ENCODE measurements around the gene POTEC.
"Not testable (repeated sequence)": the region's sequence is repeated elsewhere in the genome, so short reads cannot be mapped to it uniquely, and the experiment has no call there.

The POTEC gene
- total RNA-seq = 0 reads per million in 4 donors

DNA sequence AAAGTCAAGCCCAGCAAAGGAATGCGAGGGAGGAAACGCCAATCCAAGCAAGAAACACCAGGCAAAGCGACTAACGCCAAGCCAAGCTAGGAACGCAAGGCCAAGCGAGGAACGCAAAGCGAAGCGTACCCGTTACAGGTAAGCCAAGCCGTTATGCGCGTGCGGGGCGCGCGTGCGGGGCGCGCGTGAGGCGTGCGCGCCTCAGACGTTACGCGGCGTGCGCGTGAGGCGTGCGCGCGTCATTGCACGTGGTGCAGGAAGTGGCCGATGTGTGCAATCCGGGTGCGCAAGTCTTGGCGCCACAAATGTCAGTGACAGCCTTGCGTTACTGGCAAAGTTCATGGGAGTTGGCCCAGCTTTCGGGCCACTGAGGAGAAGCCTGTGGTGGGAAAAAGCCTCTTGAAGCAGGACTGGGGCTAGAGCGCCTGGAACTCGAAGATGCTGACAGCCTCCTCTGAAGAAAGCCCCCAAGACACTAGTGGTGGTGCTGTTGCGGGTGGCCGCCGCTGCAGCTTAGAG lies at the start of gene POTEC:
POTEC (minus strand) TSS at position 155 of the 519 bp plus-strand sequence. CDS start 454 bp downstream, outside the sequence.
- DNase-seq = not testable (repeated sequence)

DNA sequence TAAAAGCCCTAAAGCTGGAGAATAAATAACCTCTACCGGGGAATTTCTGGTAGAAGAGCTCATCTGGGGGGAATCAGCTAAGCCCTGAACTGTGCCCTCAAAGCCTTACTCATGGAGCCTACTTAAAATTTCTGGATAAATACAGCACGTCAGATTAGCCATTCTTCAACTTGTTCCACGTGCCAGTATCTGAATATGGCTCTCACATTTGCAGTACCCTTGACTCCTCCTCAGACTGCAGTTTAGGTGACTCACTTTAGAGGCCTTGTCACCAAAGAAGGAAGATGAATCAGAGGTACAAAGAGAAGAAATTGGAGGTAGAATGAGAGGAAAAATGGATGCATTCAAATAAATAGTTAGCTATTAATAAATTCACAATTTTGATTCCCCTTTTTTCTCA lies 34.6 kb upstream of the POTEC start:
- DNase-seq = no peak

DNA sequence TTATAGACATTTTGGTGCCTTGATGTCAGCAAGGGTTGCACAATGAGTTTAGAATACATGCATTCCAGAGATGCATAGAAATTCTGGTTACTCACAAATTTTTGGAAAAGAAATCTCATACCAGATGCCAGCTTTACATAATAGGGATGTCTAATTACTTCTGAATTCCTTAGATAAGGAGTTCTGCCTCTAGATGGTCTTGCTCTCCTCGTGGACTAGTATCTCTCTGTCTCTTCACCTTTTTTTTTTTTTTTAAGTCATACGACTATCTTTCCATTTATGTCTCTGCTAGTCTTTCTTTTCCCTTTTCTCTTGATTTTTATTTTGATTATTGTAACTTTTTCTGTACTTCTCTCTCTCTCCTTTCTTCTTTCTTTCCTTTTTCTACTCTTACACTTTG lies 16.1 kb upstream of the POTEC start:
- not testable (repeated sequence) for DNase-seq

DNA sequence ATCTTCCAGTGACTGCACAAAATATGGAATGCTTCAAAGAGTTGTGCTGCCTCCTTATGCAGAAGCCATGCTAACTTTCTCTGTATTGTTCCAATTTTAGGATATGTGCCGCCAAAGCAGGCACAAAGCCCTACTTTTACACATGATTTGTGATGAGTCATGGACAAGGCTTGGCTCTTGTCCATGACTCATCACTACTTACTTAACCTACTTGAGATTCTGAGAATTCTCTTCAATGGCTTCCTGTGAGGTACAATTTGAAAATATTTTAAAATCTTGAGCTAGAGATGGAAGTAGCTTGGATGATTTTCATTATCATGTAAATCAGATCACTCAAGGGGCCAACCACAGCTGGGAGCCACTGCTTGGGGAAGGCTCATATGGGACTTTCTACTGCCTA lies 11.7 kb downstream of the POTEC start:
- not testable (repeated sequence) for DNase-seq

DNA sequence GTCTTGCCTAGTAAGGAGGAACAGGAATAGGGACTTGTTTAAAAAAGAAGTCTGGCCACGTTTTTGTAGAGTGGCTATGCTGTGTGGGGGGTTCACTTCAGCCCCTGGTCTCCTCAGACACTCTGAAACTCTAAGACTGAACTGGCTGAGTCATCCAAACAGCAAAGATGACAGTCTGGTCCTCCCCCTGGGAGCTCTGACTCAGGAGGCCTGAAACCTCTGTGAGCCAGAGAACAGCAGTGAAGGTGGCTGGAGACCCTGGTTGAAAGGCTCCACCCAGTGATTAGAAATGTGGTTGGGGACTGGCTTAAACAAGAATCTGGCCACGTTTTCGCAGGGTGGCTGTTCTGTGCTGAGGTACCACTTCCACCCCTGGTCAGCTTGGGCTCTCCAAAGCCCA lies 32.7 kb downstream of the POTEC start:
- not testable (repeated sequence) for DNase-seq

DNA sequence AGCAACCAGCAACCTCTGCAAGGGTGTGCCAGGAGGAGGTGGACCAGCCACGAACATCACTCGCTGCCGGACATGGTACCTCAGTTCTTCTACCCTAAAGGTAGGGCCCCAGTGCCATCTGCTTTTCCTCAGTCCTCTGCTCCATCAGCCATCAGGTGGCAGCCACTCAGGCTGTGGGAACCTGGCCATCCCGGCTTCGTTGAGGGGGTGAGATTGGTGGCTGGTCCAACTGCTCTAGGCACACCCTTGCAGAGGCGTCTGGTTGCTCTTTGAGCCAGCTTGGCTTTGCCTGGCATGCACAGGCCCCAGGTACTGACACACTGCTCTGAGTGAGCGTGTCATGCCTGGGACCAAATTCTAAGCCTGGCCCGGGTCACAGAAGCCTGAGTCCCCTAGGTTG lies 39.7 kb downstream of the POTEC start:
- DNase-seq = not testable (repeated sequence)

DNA sequence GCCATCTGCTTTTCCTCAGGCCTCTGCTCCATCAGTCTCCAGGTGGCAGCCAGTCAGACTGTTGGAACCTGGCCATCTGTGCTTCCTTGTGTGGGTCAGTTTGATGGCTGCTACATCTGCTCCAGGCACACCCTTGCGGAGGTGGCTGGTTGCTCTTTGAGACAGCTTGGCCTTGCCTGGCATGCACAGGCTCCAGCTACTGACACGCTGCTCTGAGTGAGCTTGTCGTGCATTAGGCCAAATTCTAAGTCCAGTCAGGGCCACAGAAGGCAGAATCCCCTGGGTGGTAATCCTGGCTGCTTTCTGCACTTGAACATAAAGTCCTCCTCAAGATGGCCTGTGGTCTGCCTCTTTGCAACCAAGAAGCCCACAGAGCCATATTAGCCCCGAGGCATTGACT lies 41.5 kb downstream of the POTEC start:
- not testable (repeated sequence) for DNase-seq

DNA sequence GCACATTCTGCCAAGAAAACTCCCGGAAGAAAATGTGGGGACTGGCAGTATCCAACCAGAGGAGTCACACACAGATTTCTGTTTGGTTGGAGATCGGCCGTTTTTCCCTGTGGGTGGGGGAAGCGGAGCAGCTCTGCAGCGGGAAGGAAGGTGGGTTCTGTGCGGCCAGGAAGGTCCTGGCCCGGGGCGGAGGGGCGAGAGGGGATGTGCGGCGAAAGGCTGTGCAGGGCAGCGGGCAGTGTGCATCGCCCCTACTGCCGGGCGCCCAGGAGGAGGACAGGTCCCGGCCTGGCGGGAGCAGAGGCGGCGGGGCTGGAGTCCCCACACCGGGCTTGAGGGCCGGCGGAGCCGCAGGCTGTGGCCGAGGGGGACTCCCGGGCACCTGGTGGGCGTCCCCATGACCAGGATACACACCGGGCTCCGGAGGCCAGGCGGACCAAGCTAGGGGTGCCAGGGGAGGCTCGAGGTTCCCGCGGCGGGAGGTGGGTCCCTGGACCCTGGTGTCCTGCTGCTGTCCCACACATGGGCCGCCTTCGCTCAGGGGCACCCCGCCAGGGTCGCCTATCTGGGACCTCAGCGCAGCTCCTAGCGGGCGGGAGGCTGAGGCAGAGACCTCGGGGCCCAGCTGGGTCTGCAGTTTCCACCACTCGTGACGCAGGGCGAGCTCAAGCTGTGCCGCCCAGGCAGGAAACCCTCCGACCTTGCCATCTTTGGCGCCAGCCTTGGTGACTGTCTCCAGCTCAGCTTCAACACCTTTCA lies 54.0 kb downstream of the POTEC start:
- DNase-seq = not testable (repeated sequence)

DNA sequence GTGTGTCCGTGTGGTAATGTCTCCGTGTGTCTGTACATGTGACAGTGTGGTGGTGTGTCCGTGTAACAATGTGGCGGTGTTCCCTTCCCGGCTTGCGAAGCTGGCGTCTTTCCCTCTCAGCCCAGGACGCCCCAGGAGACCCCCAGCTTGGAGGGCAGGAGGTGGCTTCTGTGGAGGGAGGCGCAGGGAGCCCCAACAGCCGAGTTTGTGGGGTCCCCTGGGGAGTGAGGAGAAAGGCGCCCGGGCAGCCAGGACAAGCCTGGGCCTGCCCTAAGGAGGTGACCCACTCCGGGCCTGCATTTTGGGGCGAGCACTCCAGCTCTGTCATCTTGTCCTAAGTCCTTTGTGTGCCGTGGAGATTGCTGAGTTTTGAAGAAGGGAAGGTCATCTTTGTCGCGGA lies 54.6 kb downstream of the POTEC start:
- not testable (repeated sequence) for DNase-seq

DNA sequence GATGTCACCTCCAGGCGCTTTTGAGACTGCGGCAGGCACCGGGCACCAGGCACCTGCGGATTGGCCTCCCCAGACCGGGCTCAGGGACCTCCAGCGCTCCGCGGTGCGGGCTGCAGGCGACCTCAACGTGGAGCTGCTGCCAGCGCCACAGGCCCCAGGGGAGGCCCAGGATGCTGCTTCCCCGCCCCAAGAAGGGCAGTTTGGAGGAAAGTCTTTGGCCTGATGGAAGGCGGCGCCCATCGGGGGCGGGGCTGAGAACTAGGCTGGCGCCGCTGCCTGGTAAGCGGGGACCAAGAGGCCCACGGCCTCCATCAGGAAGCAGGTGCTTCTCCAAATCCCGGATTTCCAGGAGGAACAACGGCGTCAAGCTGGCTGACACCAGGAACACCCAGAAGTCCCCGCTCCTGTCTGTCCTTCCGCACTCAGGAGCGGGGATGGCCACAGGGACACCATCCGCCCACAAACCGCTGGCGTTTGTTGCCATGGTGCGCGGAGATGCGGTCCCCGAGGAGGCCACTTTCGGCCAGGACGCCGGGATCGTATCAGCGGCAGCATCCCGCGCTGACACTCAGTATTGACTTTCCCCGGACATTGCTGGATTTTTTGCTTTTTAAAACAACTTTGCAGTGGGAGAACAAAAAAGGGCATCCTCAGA lies 56.3 kb downstream of the POTEC start:
- DNase-seq = not testable (repeated sequence)

DNA sequence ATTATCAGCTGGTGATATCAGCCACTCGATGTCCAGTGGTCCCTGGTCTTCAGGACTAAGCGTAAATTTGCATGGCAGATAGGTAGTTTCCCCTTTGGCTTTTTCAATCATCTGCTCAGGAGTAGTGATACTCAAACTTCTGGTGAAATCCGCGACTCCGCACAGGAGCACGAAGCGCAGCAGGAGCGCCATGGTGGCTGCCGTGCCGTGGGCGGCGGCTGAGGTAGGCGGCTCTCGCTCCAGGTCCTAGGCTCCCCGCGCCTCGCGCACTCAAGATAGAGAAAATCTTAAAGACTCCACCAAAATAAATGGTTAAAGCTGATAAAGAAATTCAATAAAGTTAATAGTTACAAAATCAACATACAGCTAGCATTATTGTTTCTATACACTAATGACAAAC lies 64.3 kb downstream of the POTEC start:
- not testable (repeated sequence) for DNase-seq

DNA sequence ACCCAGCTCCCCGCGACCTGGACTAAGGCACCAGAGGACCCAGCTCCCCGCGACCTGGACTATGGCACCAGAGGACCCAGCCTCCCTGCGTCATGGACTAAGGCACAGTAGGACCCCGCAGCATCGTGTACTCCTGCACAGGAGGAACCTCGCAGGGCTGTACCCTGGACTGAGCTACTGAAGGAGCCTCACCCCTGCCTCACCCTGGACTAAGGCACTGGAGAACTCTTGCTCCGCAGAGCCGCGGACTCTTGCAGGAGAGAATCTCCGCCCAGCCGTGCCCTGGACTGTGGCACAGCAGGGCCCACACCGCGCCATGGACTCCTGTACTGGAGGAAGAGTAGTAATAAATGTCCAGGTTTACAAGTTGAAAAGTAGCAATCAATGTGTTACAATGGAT lies 67.9 kb downstream of the POTEC start:
- DNase-seq = not testable (repeated sequence)

DNA sequence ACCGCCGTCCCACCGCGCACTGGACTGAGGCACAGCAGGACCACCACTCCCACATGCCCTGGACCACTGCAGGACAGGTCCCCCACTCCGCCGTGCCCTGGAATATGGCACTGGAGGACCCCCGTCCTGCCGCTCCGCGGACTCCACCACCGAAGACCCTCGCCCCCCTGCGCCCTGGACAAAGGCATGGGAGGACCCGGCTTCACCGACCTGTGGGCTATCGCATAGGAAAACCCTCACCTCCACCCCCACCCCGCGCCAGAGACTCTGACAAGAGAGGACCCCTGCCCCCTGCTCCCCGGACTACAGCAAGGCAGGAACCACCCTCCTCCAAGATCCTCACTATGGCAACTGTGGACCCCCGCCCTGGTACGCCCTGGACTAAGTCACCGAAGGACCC lies 68.6 kb downstream of the POTEC start:
- not testable (repeated sequence) for DNase-seq

DNA sequence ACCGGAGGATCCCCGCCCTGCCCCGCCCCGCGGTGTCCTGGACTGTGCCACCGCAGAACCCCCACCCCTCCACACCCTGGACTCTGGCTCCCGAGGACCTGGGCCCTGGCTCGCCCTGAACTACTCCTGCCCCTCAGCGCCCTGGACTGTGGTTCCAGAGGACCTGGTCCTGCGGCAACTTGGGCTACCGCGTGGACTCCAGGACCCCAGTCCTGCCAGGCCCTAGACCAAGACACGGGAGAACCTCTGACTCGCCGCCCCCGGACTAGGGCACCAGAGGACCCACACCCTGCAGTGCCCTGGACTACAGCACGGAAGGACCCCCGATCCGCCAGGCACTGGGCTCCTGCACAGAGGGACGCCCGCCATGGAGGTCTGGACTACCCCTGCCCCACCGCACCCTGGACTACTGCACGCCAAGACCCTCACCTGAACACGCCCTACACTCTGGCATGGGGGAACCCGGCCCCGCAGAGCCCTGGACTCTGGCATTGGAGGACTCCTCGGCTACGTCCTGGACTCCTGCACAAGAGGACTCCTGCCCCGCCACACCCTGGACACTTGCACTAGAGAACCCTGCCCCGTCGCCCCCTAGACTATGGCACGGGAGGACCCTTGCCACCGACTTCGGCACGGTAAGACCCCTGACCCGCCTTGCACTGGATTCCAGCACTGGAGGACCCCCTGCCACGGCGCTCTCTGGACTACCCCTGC lies 69.2 kb downstream of the POTEC start:
- not testable (repeated sequence) for DNase-seq

DNA sequence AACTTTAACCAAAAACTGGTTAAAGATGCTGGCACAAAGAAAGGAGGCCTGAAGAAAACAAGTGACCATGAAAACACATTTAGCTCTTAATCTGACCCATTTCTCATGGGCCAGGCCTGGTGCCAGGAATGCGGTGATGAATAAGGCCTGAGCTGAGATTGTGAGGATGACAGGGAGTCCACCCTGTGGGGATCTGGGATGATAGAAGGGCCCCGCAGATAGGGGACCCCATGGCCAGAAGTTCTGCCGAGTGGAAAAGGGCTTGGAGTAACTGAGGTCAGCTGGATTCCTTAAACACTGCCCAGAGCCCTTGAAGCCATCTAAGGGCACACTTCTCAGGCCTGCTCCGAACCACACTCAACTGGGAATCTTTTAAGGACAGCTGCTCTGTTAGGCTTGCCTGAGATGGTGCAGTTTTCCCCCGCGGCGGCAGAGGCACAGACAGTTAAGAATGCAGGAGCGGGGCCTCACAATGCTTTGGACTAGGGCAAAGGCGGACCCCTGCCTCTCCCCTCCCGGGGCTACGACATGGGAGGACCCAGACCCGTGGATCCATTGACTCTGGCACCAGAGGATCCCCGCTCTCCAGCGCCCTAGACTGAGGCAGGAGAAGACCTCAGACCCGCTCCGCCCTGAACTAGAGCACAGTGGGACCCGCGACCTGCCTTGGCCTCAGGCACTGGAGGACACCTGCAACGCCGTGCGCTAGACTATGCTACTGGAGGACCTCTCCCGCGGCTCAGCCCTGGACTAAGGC lies 70.0 kb downstream of the POTEC start:
- DNase-seq = not testable (repeated sequence)

DNA sequence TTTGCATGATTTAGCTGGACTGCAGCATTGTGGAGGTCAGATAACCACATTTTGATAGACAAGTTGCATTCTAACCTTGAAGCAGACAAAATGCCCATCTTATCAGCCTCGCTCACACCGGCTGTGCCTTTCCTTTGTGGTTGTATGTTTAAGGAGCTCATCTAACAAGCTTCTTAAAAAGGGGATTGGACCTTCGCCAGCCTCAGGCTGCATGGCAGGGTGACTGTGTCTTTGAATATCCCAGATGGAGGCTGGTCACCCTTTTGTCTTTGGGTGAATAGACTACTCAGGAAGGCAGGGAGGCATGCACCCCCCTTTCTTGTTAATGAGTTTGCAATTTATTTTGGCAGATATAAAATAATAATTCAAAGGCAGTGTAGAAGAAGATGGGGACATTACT lies 72.1 kb downstream of the POTEC start:
- DNase-seq = not testable (repeated sequence)

DNA sequence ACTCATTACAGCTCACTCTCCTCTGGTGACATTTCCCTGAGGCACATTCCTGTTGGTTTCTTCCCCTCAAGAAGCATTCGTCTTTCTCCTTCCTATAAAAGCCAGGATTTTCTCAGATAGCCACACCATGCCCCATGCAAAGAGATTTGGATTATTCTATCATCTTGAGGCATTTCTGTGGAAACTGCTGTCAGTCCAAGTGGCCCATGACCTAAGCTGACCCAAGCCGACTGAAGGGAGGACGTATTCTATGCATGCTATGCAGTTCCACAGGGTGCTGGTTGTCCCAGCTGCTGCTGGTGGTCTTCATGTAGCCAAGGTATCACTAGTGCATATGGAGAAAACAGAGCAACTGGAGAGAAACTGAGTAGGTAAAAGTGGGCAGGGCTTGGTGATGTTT lies 73.0 kb downstream of the POTEC start:
- not testable (repeated sequence) for DNase-seq

DNA sequence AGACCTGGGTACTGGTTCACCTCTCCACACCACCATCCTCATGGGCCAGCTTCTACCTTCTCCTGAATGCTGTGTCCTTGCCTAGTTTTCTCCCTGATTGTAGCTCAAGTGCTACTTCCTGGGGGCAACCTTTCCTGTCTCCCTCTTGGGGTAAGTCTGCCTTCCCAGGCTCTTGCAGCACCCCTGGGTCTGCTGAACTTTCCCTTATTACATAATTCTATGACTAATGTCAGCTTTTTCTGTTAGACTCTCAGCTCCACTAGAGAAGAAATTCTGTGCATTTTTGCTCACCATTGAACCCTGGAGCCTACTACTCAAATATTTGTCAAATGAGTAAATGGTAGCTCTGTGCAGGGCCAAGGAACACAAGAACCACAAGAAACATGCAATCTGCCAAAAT lies 73.4 kb downstream of the POTEC start:
- DNase-seq = not testable (repeated sequence)

DNA sequence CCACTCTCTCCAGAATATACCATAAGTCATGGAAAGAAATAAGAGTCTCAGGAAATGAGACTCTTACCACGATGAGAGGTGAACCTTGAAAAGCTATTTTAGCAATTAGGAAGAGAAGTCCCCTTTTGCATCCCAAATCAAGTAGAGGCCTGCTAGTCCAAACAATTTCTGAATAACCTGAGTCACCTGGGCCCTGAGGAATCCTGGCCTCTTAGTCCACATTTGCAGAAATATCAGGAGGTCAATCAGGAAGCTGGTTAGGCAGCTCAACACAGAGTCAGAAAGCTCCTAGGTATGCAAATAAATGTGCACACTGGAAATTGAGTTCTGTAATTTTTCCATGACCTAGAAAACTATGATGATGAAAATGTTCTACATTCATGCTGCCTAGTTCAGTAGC lies 77.4 kb downstream of the POTEC start:
- DNase-seq = not testable (repeated sequence)

Data from T-helper 1 cell (primary cell).